Brain pericyte (primary cell): ENCODE measurements around the gene TOP1.
A peak's percentile ranks its signal among the peaks of the same experiment; 100 is the strongest.
"Not testable (repeated sequence)": the region's sequence is repeated elsewhere in the genome, so short reads cannot be mapped to it uniquely, and the experiment has no call there.

Experiments used
- DNase-seq: peaks from one replicate; pipeline ENCODE4 v3.0.0-alpha.2; 2012; ENCODE audit warnings: low read depth, low spot score

TOP1 gene

GRCh38 chr20:41128317-41128716 is 99.7 kb downstream of the TOP1 start:
- DNase-seq = not testable (repeated sequence)

GRCh38 chr20:41131594-41132387 is 103.2 kb downstream of the TOP1 start:
- DNase-seq = no peak

- DNase-seq = not testable (repeated sequence)
Observed at GRCh38 chr20:41132388-41132775, 103.8 kb downstream of the TOP1 start.

- no peak for DNase-seq
Observed at GRCh38 chr20:41133709-41134361, 105.2 kb downstream of the TOP1 start.

- no peak for DNase-seq
Observed at GRCh38 chr20:41134362-41135186, 106.0 kb downstream of the TOP1 start.

- DNase-seq = no peak
Observed at GRCh38 chr20:41135187-41135887, 106.7 kb downstream of the TOP1 start.

- no peak for DNase-seq
Observed at GRCh38 chr20:41135888-41136679, 107.5 kb downstream of the TOP1 start.

- DNase-seq = peak; percentile 56
Observed at GRCh38 chr20:41136680-41137613, 108.3 kb downstream of the TOP1 start, which contains the start of gene PLCG1. TSS of gene PLCG1 (plus strand) at chr20:41137543. CDS start at chr20:41137642, 99 bp downstream.

- no peak for DNase-seq
Observed at GRCh38 chr20:41137614-41138474, 109.2 kb downstream of the TOP1 start.

- DNase-seq = no peak
Observed at GRCh38 chr20:41138475-41139226, 110.0 kb downstream of the TOP1 start.

GRCh38 chr20:41139227-41140093 is 110.8 kb downstream of the TOP1 start:
- no peak for DNase-seq

GRCh38 chr20:41140226-41141133 is 111.9 kb downstream of the TOP1 start:
- DNase-seq = no peak

GRCh38 chr20:41141153-41141815 is 112.7 kb downstream of the TOP1 start:
- DNase-seq = no peak

- DNase-seq = no peak
Observed at GRCh38 chr20:41142245-41142644, 113.6 kb downstream of the TOP1 start.

- no peak for DNase-seq
Observed at GRCh38 chr20:41142919-41143318, 114.3 kb downstream of the TOP1 start.
